Body of pancreas (tissue), 4 donors: ENCODE data around the gene LRRIQ1.

Experiments
- CTCF ChIP-seq, 7 experiments: fragments of 450-650 bp in 4 of 7; fragments of 200-600 bp in 3 of 7; sonication (generic) in 3 of 7; IDR thresholded peaks; one replicate each; pipeline ENCODE4 v1.5.1; 2016 to 2019; ENCODE audit warnings: antibody characterized with exemption in 7 of 7
- POLR2A ChIP-seq, 3 donors: fragments of 450-650 bp; IDR thresholded peaks; one replicate each; pipeline ENCODE4 v1.6.1; 2016; ENCODE audit warnings: antibody characterized with exemption in 3 of 3, mild to moderate bottlenecking in 2 of 3

- TF ChIP-seq CTCF (IDR thresholded peaks at IDR 0.05) (no peak), POLR2A (IDR thresholded peaks at IDR 0.05) (no peak)
These were observed 94.5 kb downstream of the LRRIQ1 start for GRCh38 chr12:85130646-85131045.
